Lower lobe of right lung (tissue), 2 donors: ENCODE data around the gene P4HTM. TPM values are rescaled to one million over a fixed set of nuclear protein-coding genes. Genes with fewer than 3 reads are reported as not detected.

ENCODE experiments used
- ATAC-seq, 2 donors: fragments of 200-7000 bp; cut with Tn5 transposase; one replicate each; pipeline ENCODE4 v1.9.1; 2020 to 2022; ENCODE audit warnings: mild to moderate bottlenecking in 2 of 2, moderate library complexity in 2 of 2
- DNase-seq: peaks from one replicate; pipeline ENCODE4 v3.0.0-alpha.2; 2020
- H3K27ac ChIP-seq: fragments of 200-600 bp; one replicate; pipeline ENCODE4 v1.8.0; 2022
- H3K27me3 ChIP-seq: fragments of 200-600 bp; one replicate; pipeline ENCODE4 v1.8.0; 2022; ENCODE audit warnings: low read depth
- H3K36me3 ChIP-seq: fragments of 200-600 bp; one replicate; pipeline ENCODE4 v1.8.0; 2022; ENCODE audit warnings: mild to moderate bottlenecking
- H3K4me1 ChIP-seq: fragments of 200-600 bp; one replicate; pipeline ENCODE4 v1.8.0; 2022
- H3K4me3 ChIP-seq: fragments of 200-600 bp; one replicate; pipeline ENCODE4 v1.8.0; 2022; ENCODE audit warnings: mild to moderate bottlenecking
- H3K9me3 ChIP-seq: fragments of 200-600 bp; one replicate; pipeline ENCODE4 v1.8.0; 2022
- CTCF ChIP-seq: fragments of 200-600 bp; IDR thresholded peaks from one replicate; pipeline ENCODE4 v1.8.0; 2022; ENCODE audit warnings: antibody characterized with exemption, mild to moderate bottlenecking
- intact Hi-C: fragments of 100-400 bp; cut with DNase I; formaldehyde crosslinking; loops from one replicate; pipeline ENCODE4 v1.11.0; 2022
- total RNA-seq: library from RNA; stranded (reverse); fragmentation: NEBNext Ultra II Directional; extraction: Animal tissue kit (Norgen Biotek cat#: 25700); gene quantifications from one replicate; pipeline ENCODE4 v1.2.1, GENCODE V29; 2021
- donor health status: DM: no; HTN: yes; CAD: no; lungs with severe emphysema.

Gene P4HTM
- total RNA-seq, 1 donor from 2014 or later: 44.0 TPM

DNA sequence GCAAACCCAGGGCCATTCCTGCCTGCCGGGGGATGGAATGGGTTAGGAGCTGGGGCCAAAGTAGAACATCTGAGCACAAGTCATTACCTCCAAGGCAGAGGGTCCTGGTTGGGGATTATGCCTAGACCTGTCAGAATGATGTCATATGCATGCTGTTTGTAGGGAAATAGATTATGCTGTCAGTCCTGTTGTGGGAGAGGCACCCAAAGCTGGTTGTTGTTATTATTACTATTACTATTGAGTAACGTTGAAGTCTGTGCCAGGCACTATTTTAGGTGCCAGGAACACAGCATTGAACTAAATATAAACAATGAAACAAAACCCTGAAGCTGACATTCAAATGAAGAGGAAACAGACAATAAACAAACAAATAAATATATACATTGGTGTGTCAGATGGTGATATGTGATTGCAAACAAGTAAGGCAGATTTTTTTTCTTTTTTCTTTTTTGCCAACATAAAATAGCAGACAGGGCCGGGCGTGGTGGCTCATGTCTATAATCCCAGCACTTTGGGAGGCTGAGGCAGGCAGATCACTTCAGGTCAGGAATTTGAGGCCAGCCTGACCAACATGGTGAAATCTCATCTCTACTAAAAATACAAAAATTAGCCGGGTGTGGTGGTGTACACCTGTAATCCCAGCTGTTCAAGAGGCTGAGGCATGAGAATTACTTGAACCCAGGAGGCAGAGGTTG lies 2.0 kb downstream of the P4HTM start:
- Histone ChIP-seq H3K9me3 (no peaks in the 10 kb centered on the region), H3K4me1 (peaks cover 29% of the 10 kb centered on the region), H3K4me3 (peak overlapping the region; percentile 83), H3K27ac (peak overlapping the region; percentile 88), H3K36me3 (peaks cover 16% of the 10 kb centered on the region), H3K27me3 (no peaks in the 10 kb centered on the region)
- intact Hi-C loops: no loop called here
- DNase-seq: no peak
- no peak for ATAC-seq
- TF ChIP-seq CTCF: no peak

DNA sequence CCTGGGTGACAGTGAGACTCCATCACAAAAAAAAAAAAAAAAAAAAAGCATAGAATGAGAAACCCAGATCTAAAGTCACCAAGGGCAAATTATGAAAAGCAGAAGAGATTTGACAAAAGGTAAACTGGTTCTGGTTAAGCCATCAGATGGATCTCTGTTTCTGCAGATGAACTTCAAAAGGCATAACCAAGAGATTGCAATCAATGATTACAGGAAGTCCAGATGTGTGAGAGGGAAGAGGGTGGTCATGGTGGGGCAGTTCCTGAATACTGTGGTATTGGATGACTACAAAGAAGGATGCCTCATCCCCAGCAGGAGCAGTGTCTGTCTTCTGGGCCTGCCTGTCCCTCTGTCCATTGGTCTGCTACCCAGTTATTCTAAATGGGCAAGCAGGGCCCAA lies 3.8 kb downstream of the P4HTM start:
- intact Hi-C loops: no loop called here

GRCh38 chr3:48996640-48997039 lies 6.6 kb downstream of the P4HTM start:
- DNase-seq (no peak), ATAC-seq (no peak)
- H3K27me3 ChIP-seq: no peaks in the 10 kb centered on the region
- no peaks in the 10 kb centered on the region for H3K9me3 ChIP-seq
- H3K4me1 ChIP-seq: peaks cover 6% of the 10 kb centered on the region
- intact Hi-C loops: no loop called here
- H3K36me3 ChIP-seq: peaks cover 22% of the 10 kb centered on the region
- H3K4me3 ChIP-seq: no peak overlapping the region
- TF ChIP-seq CTCF: no peak
- no peak overlapping the region for H3K27ac ChIP-seq

More for the DNA sequence above, 3.8 kb downstream of the P4HTM start:
- Histone ChIP-seq H3K27ac (no peak overlapping the region), H3K27me3 (no peaks in the 10 kb centered on the region), H3K4me1 (peaks cover 24% of the 10 kb centered on the region), H3K9me3 (no peaks in the 10 kb centered on the region), H3K4me3 (no peak overlapping the region), H3K36me3 (peaks cover 22% of the 10 kb centered on the region)
- no peak for TF ChIP-seq CTCF
- ATAC-seq: no peak
- no peak for DNase-seq

GRCh38 chr3:48997102-48997635 lies 7.1 kb downstream of the P4HTM start:
- Histone ChIP-seq H3K27me3 (no peaks in the 10 kb centered on the region), H3K27ac (no peak overlapping the region), H3K4me1 (peaks cover 1% of the 10 kb centered on the region), H3K36me3 (peaks cover 22% of the 10 kb centered on the region), H3K4me3 (no peak overlapping the region), H3K9me3 (no peaks in the 10 kb centered on the region)
- ATAC-seq: no peak
- intact Hi-C loops: no loop called here
- no peak for TF ChIP-seq CTCF
- DNase-seq: no peak

GRCh38 chr3:48997714-48998637 lies 7.9 kb downstream of the P4HTM start:
- no peak for TF ChIP-seq CTCF
- Histone ChIP-seq H3K4me1 (no peaks in the 10 kb centered on the region), H3K9me3 (no peaks in the 10 kb centered on the region), H3K27ac (no peak overlapping the region), H3K27me3 (no peaks in the 10 kb centered on the region), H3K4me3 (no peak overlapping the region), H3K36me3 (peaks cover 22% of the 10 kb centered on the region)
- intact Hi-C loops: no loop called here
- no peak for ATAC-seq
- DNase-seq: no peak
